Natural killer cell treated with Interleukin-12 subunit alpha and Interleukin-12 subunit beta and Interleukin-15 and Interleukin-18, amount 100 ng/mL, for 72 hours (primary cell): Measurements from ENCODE around the gene GPHA2. TPM values are rescaled to one million over a fixed set of nuclear protein-coding genes. Genes with fewer than 3 reads are reported as not detected.
"Not testable (repeated sequence)": the region's sequence is repeated elsewhere in the genome, so short reads cannot be mapped to it uniquely, and the experiment has no call there.

ENCODE experiments used
- ATAC-seq, 2 donors: fragments of 150-1000 bp; cut with Tn5 transposase in 1 of 2; sonication (Bioruptor Pico), chemical (Tn5 transposase) in 1 of 2; 2 replicates each; pipeline ENCODE4 v1.10.0; 2021
- DNase-seq: peaks from one replicate; pipeline ENCODE4 v3.0.0; 2022; ENCODE audit warnings: low spot score
- H3K27ac Mint-ChIP-seq, 2 donors: 1 replicate in 1 of 2; 2 replicates in 1 of 2; pipeline ENCODE4 v1.8.0; 2022; ENCODE audit warnings: mixed read lengths in 2 of 2, mild to moderate bottlenecking in 1 of 2, moderate library complexity in 1 of 2
- H3K27me3 Mint-ChIP-seq, 2 donors: 1 replicate in 1 of 2; 2 replicates in 1 of 2; pipeline ENCODE4 v1.8.0; 2022; ENCODE audit warnings: mixed read lengths in 2 of 2
- H3K36me3 Mint-ChIP-seq: one replicate; pipeline ENCODE4 v1.8.0; 2022; ENCODE audit warnings: mixed read lengths
- H3K4me1 Mint-ChIP-seq, 2 donors: 1 replicate in 1 of 2; 2 replicates in 1 of 2; pipeline ENCODE4 v1.8.0; 2022; ENCODE audit warnings: low read depth in 2 of 2, mixed read lengths in 2 of 2, mild to moderate bottlenecking in 1 of 2
- H3K4me3 Mint-ChIP-seq: one replicate; pipeline ENCODE4 v1.8.0; 2022; ENCODE audit warnings: mixed read lengths
- H3K9me3 Mint-ChIP-seq: 2 replicates; pipeline ENCODE4 v1.8.0; 2022; ENCODE audit warnings: mixed read lengths
- total RNA-seq, 2 donors: library from RNA; stranded (reverse); gene quantifications; one replicate each; pipeline ENCODE4 v1.2.3, GENCODE V29; 2022

Gene GPHA2
- total RNA-seq: not detected

GRCh38 chr11:64935359-64936081, at the start of gene GPHA2:
Gene GPHA2, minus strand, starts transcription at chr11:64935893. Its CDS starts 433 bp downstream, at chr11:64935460.
- no peak within 1 kb of the TSS for H3K4me3 Mint-ChIP-seq
- H3K27me3 Mint-ChIP-seq: no peaks in the 10 kb centered on the region
- H3K27ac Mint-ChIP-seq: no peak within 1 kb of the TSS
- ATAC-seq (no peak), DNase-seq (no peak)
- no peaks in the 10 kb centered on the region for H3K9me3 Mint-ChIP-seq
- H3K36me3 Mint-ChIP-seq: no peaks in the 10 kb centered on the region
- H3K4me1 Mint-ChIP-seq: no peaks in the 10 kb centered on the region

GRCh38 chr11:64983339-64983738, 47.6 kb upstream of the GPHA2 start:
- DNase-seq, H3K4me3 Mint-ChIP-seq, H3K36me3 Mint-ChIP-seq, H3K9me3 Mint-ChIP-seq, H3K4me1 Mint-ChIP-seq, H3K27ac Mint-ChIP-seq, ATAC-seq: not testable (repeated sequence)
- H3K27me3 Mint-ChIP-seq: peaks cover 7 to 21% of the 10 kb centered on the region in 2 donors

GRCh38 chr11:64976651-64977050, 41.0 kb upstream of the GPHA2 start:
- peak in 1 of 2 donors; percentile 41 for ATAC-seq
- H3K36me3 Mint-ChIP-seq: no peaks in the 10 kb centered on the region

GRCh38 chr11:64974124-64974523, 38.4 kb upstream of the GPHA2 start:
- H3K27me3 Mint-ChIP-seq: peaks cover 0 to 9% of the 10 kb centered on the region in 2 donors
- H3K27ac Mint-ChIP-seq: no peak overlapping the region
- H3K4me3 Mint-ChIP-seq: no peak overlapping the region
- no peaks in the 10 kb centered on the region for H3K36me3 Mint-ChIP-seq
- no peak for DNase-seq
- H3K4me1 Mint-ChIP-seq: peaks cover 0 to 7% of the 10 kb centered on the region in 2 donors
- ATAC-seq: no peak
- H3K9me3 Mint-ChIP-seq: no peaks in the 10 kb centered on the region

More at GRCh38 chr11:64976651-64977050, 41.0 kb upstream of the GPHA2 start:
- no peak for DNase-seq
- peaks cover 0 to 7% of the 10 kb centered on the region in 2 donors for H3K4me1 Mint-ChIP-seq
- no peak overlapping the region for H3K27ac Mint-ChIP-seq
- no peaks in the 10 kb centered on the region for H3K9me3 Mint-ChIP-seq
- no peak overlapping the region for H3K4me3 Mint-ChIP-seq
- peaks cover 0 to 13% of the 10 kb centered on the region in 2 donors for H3K27me3 Mint-ChIP-seq

GRCh38 chr11:64971421-64972233, 35.9 kb upstream of the GPHA2 start, which contains the start of gene MAJIN:
Gene MAJIN, minus strand, starts transcription at chr11:64972108. Its CDS starts 12,703 bp downstream, at chr11:64959405.
- Mint-ChIP-seq H3K4me1 (peaks cover 0 to 7% of the 10 kb centered on the region in 2 donors), H3K9me3 (no peaks in the 10 kb centered on the region), H3K27ac (peak within 1 kb of the TSS in 1 of 2 donors; percentile 28), H3K27me3 (peaks cover 0 to 9% of the 10 kb centered on the region in 2 donors), H3K36me3 (no peaks in the 10 kb centered on the region), H3K4me3 (peak within 1 kb of the TSS; percentile 34)
- DNase-seq: peak; percentile 89
- peak; percentile 81 to 88 for ATAC-seq

GRCh38 chr11:64970731-64971151, 35.0 kb upstream of the GPHA2 start:
- no peaks in the 10 kb centered on the region for H3K36me3 Mint-ChIP-seq
- no peaks in the 10 kb centered on the region for H3K9me3 Mint-ChIP-seq
- H3K27ac Mint-ChIP-seq: peak overlapping the region; percentile 28 to 63
- H3K4me1 Mint-ChIP-seq: peaks cover 0 to 7% of the 10 kb centered on the region in 2 donors
- DNase-seq: no peak
- H3K27me3 Mint-ChIP-seq: peaks cover 0 to 9% of the 10 kb centered on the region in 2 donors
- peak overlapping the region; percentile 34 for H3K4me3 Mint-ChIP-seq
- no peak for ATAC-seq

- H3K4me1 Mint-ChIP-seq: peaks cover 0 to 1% of the 10 kb centered on the region in 2 donors
- ATAC-seq: no peak
- H3K9me3 Mint-ChIP-seq: no peaks in the 10 kb centered on the region
These were observed 33.5 kb upstream of the GPHA2 start for GRCh38 chr11:64969209-64969608.

GRCh38 chr11:64967375-64967774, 31.7 kb upstream of the GPHA2 start:
- Mint-ChIP-seq H3K9me3 (no peaks in the 10 kb centered on the region), H3K27me3 (peaks cover 0 to 5% of the 10 kb centered on the region in 2 donors), H3K36me3 (no peaks in the 10 kb centered on the region), H3K27ac (no peak overlapping the region), H3K4me3 (peak overlapping the region; percentile 39), H3K4me1 (no peaks in the 10 kb centered on the region)
- ATAC-seq (peak in 1 of 2 donors; percentile 39), DNase-seq (no peak)

More at GRCh38 chr11:64969209-64969608, 33.5 kb upstream of the GPHA2 start:
- Mint-ChIP-seq H3K27ac (no peak overlapping the region), H3K27me3 (peaks cover 0 to 6% of the 10 kb centered on the region in 2 donors), H3K4me3 (no peak overlapping the region), H3K36me3 (no peaks in the 10 kb centered on the region)
- DNase-seq: no peak

- H3K27ac Mint-ChIP-seq: no peak overlapping the region
- H3K4me1 Mint-ChIP-seq: no peaks in the 10 kb centered on the region
- no peaks in the 10 kb centered on the region for H3K9me3 Mint-ChIP-seq
- no peaks in the 10 kb centered on the region for H3K36me3 Mint-ChIP-seq
- DNase-seq: no peak
- no peak overlapping the region for H3K4me3 Mint-ChIP-seq
- peaks cover 0 to 2% of the 10 kb centered on the region in 2 donors for H3K27me3 Mint-ChIP-seq
- no peak for ATAC-seq
These were observed 27.5 kb upstream of the GPHA2 start for GRCh38 chr11:64963072-64963631.

- no peaks in the 10 kb centered on the region for H3K4me1 Mint-ChIP-seq
- H3K4me3 Mint-ChIP-seq: no peak overlapping the region
- H3K27me3 Mint-ChIP-seq: peaks cover 0 to 2% of the 10 kb centered on the region in 2 donors
- H3K36me3 Mint-ChIP-seq: no peaks in the 10 kb centered on the region
- ATAC-seq: no peak
- DNase-seq: no peak
- no peaks in the 10 kb centered on the region for H3K9me3 Mint-ChIP-seq
- no peak overlapping the region for H3K27ac Mint-ChIP-seq
These were observed 25.0 kb upstream of the GPHA2 start for GRCh38 chr11:64960719-64961118.

GRCh38 chr11:64959498-64959897, 23.8 kb upstream of the GPHA2 start:
- H3K4me1 Mint-ChIP-seq: no peaks in the 10 kb centered on the region

GRCh38 chr11:64954201-64954600, 18.5 kb upstream of the GPHA2 start:
- Mint-ChIP-seq H3K27ac (no peak overlapping the region), H3K36me3 (no peaks in the 10 kb centered on the region), H3K4me1 (no peaks in the 10 kb centered on the region), H3K27me3 (peaks cover 10 to 15% of the 10 kb centered on the region in 2 donors), H3K9me3 (no peaks in the 10 kb centered on the region), H3K4me3 (no peak overlapping the region)
- ATAC-seq (no peak), DNase-seq (no peak)

More at GRCh38 chr11:64959498-64959897, 23.8 kb upstream of the GPHA2 start:
- Mint-ChIP-seq H3K36me3 (no peaks in the 10 kb centered on the region), H3K27me3 (no peaks in the 10 kb centered on the region), H3K4me3 (no peak overlapping the region), H3K27ac (no peak overlapping the region), H3K9me3 (no peaks in the 10 kb centered on the region)
- ATAC-seq (no peak), DNase-seq (no peak)

- H3K27ac Mint-ChIP-seq: no peak overlapping the region
- no peaks in the 10 kb centered on the region for H3K36me3 Mint-ChIP-seq
- H3K4me1 Mint-ChIP-seq: no peaks in the 10 kb centered on the region
- peaks cover 10 to 15% of the 10 kb centered on the region in 2 donors for H3K27me3 Mint-ChIP-seq
- ATAC-seq (no peak), DNase-seq (no peak)
- no peak overlapping the region for H3K4me3 Mint-ChIP-seq
- no peaks in the 10 kb centered on the region for H3K9me3 Mint-ChIP-seq
These were observed 15.8 kb upstream of the GPHA2 start for GRCh38 chr11:64951529-64951928.
